Keratinocyte (primary cell): ENCODE measurements around the gene ATP7A. TPM values are rescaled to one million over a fixed set of nuclear protein-coding genes. Genes with fewer than 3 reads are reported as not detected.

Experiments
- DNase-seq: peaks from one replicate; pipeline ENCODE4 v3.0.0-alpha.2; 2011; ENCODE audit warnings: low read depth, missing footprints, low spot score
- FAIRE-seq: peaks from 2 replicates; lab custom pipeline; 2011; peaks lifted over from hg19 to GRCh38; lab: Jason Lieb, UNC
- H2AFZ ChIP-seq: 2 replicates; pipeline ENCODE4 v1.6.0; 2012; ENCODE audit warnings: low read length, control low read depth, inconsistent platforms; ENCODE audit not compliant: control insufficient read depth
- H3K27ac ChIP-seq: 2 replicates; pipeline ENCODE4 v1.5.1; 2011; ENCODE audit warnings: low read length; ENCODE audit not compliant: control insufficient read depth, insufficient read depth
- H3K27me3 ChIP-seq: 3 replicates; pipeline ENCODE4 v1.6.0; 2011; ENCODE audit warnings: low read length; ENCODE audit not compliant: control insufficient read depth, insufficient read depth; ENCODE audit errors: extremely low read depth
- H3K36me3 ChIP-seq, 2 experiments: 2 replicates in 1 of 2; 3 replicates in 1 of 2; pipeline ENCODE4 v1.5.1; 2011; ENCODE audit warnings: low read length in 2 of 2, mild to moderate bottlenecking in 1 of 2; ENCODE audit not compliant: control insufficient read depth in 2 of 2, insufficient read depth in 2 of 2; ENCODE audit errors: extremely low read depth in 1 of 2
- H3K4me1 ChIP-seq: 3 replicates; pipeline ENCODE4 v1.5.1; 2011; ENCODE audit warnings: low read length; ENCODE audit not compliant: control insufficient read depth, insufficient read depth; ENCODE audit errors: extremely low read depth
- H3K4me2 ChIP-seq: 3 replicates; pipeline ENCODE4 v1.6.0; 2011; ENCODE audit warnings: low read depth, low read length; ENCODE audit not compliant: control insufficient read depth, insufficient read depth; ENCODE audit errors: extremely low read depth
- H3K4me3 ChIP-seq, 3 experiments: fragments of 200-600 bp in 1 of 3; sonication (generic) in 1 of 3; 2 replicates in 2 of 3; 3 replicates in 1 of 3; pipeline ENCODE4 v1.5.1; 2011 to 2016; ENCODE audit warnings: low read length in 3 of 3, mild to moderate bottlenecking in 3 of 3, control low read depth in 2 of 3, inconsistent platforms in 1 of 3, low read depth in 1 of 3, mixed read lengths in 1 of 3, mixed run types in 1 of 3, moderate library complexity in 1 of 3; ENCODE audit not compliant: control insufficient read depth in 2 of 3, insufficient read depth in 2 of 3; ENCODE audit errors: extremely low read depth in 1 of 3
- H3K79me2 ChIP-seq: 2 replicates; pipeline ENCODE4 v1.6.0; 2012; ENCODE audit warnings: low read length; ENCODE audit not compliant: control insufficient read depth, insufficient read depth
- H3K9ac ChIP-seq: 3 replicates; pipeline ENCODE4 v1.6.0; 2011; ENCODE audit warnings: low read length; ENCODE audit not compliant: control insufficient read depth, insufficient read depth; ENCODE audit errors: extremely low read depth
- H3K9me1 ChIP-seq: 3 replicates; pipeline ENCODE4 v1.6.0; 2011; ENCODE audit warnings: low read length; ENCODE audit not compliant: control insufficient read depth, insufficient read depth; ENCODE audit errors: extremely low read depth
- H3K9me3 ChIP-seq: 2 replicates; pipeline ENCODE4 v1.5.1; 2012; ENCODE audit warnings: low read depth, low read length; ENCODE audit not compliant: control insufficient read depth
- H4K20me1 ChIP-seq: 3 replicates; pipeline ENCODE4 v1.6.0; 2011; ENCODE audit warnings: low read length; ENCODE audit not compliant: control insufficient read depth, insufficient read depth; ENCODE audit errors: extremely low read depth
- EZH2 ChIP-seq: IDR thresholded peaks from one replicate; pipeline ENCODE4 v1.6.1; 2012; ENCODE audit warnings: inconsistent platforms, mild to moderate bottlenecking, low read length, moderate library complexity
- dilution Hi-C: fragments of 300-500 bp; cut with MboI; formaldehyde crosslinking; loops from one replicate; pipeline ENCODE4 v1.7.0; 2020; ENCODE audit warnings: low sequenced_read_pairs; ENCODE audit not compliant: extremely low pct_ligation_motif_present
- polyA plus RNA-seq, 5 experiments: library from polyadenylated mRNA; depleted of rRNA in 3 of 5; stranded (reverse) in 3 of 5; stranded (forward) in 1 of 5; unstranded in 1 of 5; fragments of >200 nt; gene quantifications; 1 replicate in 1 of 5; 2 replicates in 3 of 5; 3 replicates in 1 of 5; pipeline versions ENCODE4 v1.2.1 to v1.2.3, GENCODE V29; 2011 to 2012; ENCODE audit warnings: missing spikeins in 2 of 5, low read depth in 1 of 5, low replicate concordance in 1 of 5
- TF ChIP-seq, protein P1 (sequence below), 3 experiments: IDR thresholded peaks in 1 of 3; conservative IDR thresholded peaks in 1 of 3; optimal IDR thresholded peaks in 1 of 3; 2 replicates in 2 of 3; 3 replicates in 1 of 3; pipeline versions ENCODE3 to v1.5.1; 2011; ENCODE audit warnings: low read length in 3 of 3, mild to moderate bottlenecking in 3 of 3, moderate library complexity in 2 of 3, control low read depth in 1 of 3, inconsistent platforms in 1 of 3; ENCODE audit not compliant: insufficient read depth in 2 of 3; ENCODE audit errors: extremely low read depth in 1 of 3

Gene ATP7A
- polyA plus RNA-seq, 1 donor (not counting 4 experiments of a cell fraction or from before 2014, with no cell fraction given): 4.0 TPM

GRCh38 chrX:77936299-77936698 lies 25.8 kb downstream of the ATP7A start:
- Histone ChIP-seq H3K36me3 (no peaks in the 10 kb centered on the region), H3K9me3 (no peaks in the 10 kb centered on the region), H3K4me3 (no peak overlapping the region), H3K9ac (no peak overlapping the region), H3K4me1 (no peaks in the 10 kb centered on the region), H4K20me1 (no peaks in the 10 kb centered on the region), H3K27me3 (no peaks in the 10 kb centered on the region), H3K9me1 (no peaks in the 10 kb centered on the region), H2AFZ (no peak overlapping the region), H3K79me2 (no peaks in the 10 kb centered on the region), H3K4me2 (no peak overlapping the region), H3K27ac (no peak overlapping the region)
- FAIRE-seq: no peak
- dilution Hi-C loops: no loop called here
- DNase-seq: no peak
- TF ChIP-seq, protein P1, sequence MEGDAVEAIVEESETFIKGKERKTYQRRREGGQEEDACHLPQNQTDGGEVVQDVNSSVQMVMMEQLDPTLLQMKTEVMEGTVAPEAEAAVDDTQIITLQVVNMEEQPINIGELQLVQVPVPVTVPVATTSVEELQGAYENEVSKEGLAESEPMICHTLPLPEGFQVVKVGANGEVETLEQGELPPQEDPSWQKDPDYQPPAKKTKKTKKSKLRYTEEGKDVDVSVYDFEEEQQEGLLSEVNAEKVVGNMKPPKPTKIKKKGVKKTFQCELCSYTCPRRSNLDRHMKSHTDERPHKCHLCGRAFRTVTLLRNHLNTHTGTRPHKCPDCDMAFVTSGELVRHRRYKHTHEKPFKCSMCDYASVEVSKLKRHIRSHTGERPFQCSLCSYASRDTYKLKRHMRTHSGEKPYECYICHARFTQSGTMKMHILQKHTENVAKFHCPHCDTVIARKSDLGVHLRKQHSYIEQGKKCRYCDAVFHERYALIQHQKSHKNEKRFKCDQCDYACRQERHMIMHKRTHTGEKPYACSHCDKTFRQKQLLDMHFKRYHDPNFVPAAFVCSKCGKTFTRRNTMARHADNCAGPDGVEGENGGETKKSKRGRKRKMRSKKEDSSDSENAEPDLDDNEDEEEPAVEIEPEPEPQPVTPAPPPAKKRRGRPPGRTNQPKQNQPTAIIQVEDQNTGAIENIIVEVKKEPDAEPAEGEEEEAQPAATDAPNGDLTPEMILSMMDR (optimal IDR thresholded peaks at IDR 0.05 in 1 of 3, IDR thresholded peaks at IDR 0.05 in 1 of 3, conservative IDR thresholded peaks at IDR 0.05 in 1 of 3; ENCODE audit: extremely low read depth in 1 of 3, insufficient read depth in 2 of 3, low read length in 3 of 3): no peak
- no peak for TF ChIP-seq EZH2

DNA sequence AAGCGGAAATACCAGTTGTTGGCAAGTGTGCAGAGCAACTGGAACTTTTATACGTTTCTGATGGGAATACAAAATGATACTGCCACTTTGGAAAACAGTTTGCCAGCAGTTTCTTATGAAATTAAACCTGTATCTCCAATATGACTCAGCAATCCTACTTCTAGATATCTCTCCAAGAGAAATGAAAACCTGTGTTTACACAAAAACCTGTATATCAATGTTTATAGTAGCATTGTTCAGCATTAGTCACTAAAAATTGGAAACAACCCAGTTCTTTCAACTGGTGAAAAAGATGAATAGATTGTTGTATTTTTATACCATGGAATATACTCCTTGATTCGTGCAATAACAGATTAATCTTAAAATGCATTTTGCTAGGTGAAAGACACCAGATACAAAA lies 26.8 kb downstream of the ATP7A start:
- Histone ChIP-seq H3K4me2 (no peak overlapping the region), H3K79me2 (no peaks in the 10 kb centered on the region), H3K9ac (no peak overlapping the region), H3K36me3 (no peaks in the 10 kb centered on the region), H3K9me3 (no peaks in the 10 kb centered on the region), H3K9me1 (no peaks in the 10 kb centered on the region), H3K4me1 (no peaks in the 10 kb centered on the region), H3K4me3 (no peak overlapping the region), H3K27ac (no peak overlapping the region), H3K27me3 (no peaks in the 10 kb centered on the region), H2AFZ (no peak overlapping the region), H4K20me1 (no peaks in the 10 kb centered on the region)
- FAIRE-seq (no peak), DNase-seq (no peak)
- no peak for TF ChIP-seq EZH2
- TF ChIP-seq, protein P1 (optimal IDR thresholded peaks at IDR 0.05 in 1 of 3, IDR thresholded peaks at IDR 0.05 in 1 of 3, conservative IDR thresholded peaks at IDR 0.05 in 1 of 3; ENCODE audit: extremely low read depth in 1 of 3, insufficient read depth in 2 of 3, low read length in 3 of 3): no peak
- dilution Hi-C loops: no loop called here
